GM18951 (cell line): ENCODE measurements around the gene CSNK1G2.
A peak's percentile ranks its signal among the peaks of the same experiment; 100 is the strongest.

ENCODE experiments used
- POLR2A ChIP-seq: IDR thresholded peaks from 4 replicates; pipeline ENCODE4 v1.6.1; 2011; ENCODE audit warnings: mild to moderate bottlenecking; ENCODE audit not compliant: insufficient read length, insufficient read depth; ENCODE audit errors: extremely low read depth
- in situ Hi-C: fragments of 300-500 bp; cut with MboI; formaldehyde crosslinking; loops from one replicate; pipeline ENCODE4 v1.12.0; 2022; ENCODE audit warnings: low sequenced_read_pairs, mixed read lengths, inconsistent platforms; ENCODE audit not compliant: unreplicated experiment

Gene CSNK1G2

DNA sequence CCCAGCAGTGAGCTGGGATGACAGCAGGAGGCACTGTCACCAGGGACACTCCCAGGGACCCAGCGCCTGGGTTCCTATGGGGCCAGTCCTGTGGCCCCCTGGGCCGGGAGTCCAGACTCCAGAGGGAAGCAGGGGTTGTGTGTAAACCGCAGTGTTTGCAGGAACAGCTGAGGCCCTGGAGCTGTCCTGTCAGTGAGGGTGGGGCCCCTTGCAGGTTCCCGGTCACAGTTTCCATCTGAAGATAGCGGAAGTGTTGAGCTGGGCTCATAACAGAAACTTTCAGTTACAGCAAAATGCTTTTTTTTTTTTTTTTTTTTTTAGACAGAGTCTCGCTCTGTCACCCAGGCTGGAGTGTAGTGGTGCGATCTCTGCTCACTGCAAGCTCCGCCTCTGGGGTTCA lies 17.7 kb upstream of the CSNK1G2 start:
- no peak for TF ChIP-seq POLR2A
- in situ Hi-C loops, result no loop called here

DNA sequence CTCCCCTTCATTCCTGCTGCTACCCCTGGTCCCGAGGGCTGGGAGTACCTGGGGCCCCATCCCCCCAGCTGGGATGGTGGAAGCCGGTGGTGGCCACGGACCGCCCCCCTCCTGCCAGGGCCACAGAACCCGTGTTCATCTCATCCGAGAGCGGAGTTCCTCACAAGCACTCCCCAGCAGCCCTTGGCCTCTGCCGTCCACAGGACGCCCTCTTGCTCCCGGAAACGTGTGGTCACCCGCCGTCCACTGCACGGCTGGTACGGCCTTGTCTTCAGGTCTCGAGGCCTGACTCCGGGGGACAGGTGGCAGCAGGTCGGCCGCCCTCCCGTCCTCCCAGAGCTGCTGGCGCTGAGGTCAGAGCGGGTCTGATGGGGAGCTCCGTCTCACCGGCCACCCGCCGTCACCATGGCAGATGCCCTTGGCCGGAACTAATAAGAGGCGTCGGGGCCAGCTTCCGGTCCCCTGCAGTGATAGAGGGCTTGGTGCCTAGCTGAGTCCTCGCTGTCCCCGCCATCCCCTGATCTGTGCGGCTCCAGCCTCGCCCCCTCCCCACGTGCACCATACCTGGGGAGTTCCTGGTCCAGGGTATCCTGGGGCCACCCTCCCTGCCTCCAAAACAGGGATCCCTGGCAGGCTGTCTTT lies 16.5 kb upstream of the CSNK1G2 start:
- in situ Hi-C loops, result no loop called here
- no peak for TF ChIP-seq POLR2A

DNA sequence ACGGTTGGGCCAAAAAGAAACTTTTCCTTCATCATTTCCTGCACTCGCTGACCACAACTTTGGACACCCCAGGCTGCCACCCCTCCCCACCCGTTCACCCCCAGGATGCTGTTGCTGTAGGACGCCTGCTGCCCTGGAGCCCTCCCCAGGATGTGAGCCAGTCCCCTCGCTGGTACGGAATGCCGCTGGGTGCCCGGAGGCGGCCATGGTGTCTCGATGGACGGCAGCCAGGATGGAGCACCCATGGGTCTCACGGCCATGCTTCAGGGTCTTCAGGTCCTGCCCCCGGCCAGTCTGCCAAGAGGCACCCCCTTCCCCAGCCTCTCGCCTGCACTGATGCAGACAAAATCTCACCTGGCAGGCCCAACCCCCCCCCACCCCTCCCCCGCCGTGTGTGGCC lies 15.4 kb upstream of the CSNK1G2 start:
- no peak for TF ChIP-seq POLR2A
- in situ Hi-C loops, result no loop called here

DNA sequence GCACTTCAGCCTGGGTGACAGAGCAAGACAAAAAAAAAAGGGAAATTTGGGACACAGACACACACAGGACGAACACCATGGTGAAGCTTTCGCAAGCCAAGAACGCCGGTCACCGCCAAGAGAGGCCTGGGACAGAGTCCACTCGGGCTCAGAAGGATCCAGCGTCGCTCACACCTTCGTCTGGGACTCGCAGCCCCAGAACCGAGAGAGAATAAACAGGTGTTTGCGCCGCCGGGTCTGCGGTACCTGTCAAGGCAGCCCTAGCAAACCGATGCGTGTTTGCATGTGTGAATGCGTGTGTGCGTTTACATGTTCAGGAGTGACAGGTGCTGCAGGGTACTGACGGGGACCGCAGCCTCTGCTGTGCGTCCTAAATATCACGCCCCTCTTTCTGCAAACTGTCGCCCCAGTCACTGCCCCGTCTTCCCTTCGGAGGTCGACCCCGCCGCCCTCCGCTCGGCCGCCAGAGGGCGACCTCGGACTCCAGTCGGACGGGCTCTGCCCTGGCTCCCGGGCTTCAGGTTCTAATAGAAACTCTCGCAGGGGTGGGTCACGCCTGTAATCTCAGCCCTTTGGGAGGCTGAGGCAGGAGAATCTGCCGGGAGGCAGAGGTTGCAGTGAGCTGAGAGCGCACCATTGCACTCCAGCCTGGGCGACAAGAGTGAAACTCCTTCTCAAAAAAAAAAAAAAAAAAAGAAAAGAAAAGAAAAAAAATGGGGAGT lies 11.8 kb upstream of the CSNK1G2 start:
- in situ Hi-C loops, result no loop called here
- TF ChIP-seq POLR2A, result no peak

DNA sequence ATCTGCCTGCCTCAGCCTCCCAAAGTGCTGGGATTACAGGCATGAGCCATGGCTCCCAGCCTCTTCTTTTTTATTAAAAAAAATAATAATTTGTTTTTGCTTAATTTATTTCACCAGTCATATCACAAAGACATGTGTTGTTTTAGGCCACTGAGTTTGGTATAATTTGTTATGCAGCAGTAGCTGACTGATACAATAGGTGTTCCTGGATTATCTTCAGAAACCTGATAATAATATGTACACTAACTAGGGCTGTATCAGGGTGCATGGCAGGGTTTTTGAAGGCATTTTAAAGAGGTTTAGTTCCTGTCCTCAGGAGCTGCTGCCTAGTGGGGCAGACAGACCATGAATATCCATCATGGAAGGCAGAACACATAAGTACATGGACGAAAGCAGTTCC lies 9.5 kb upstream of the CSNK1G2 start:
- in situ Hi-C loops, result no loop called here
- no peak for TF ChIP-seq POLR2A

DNA sequence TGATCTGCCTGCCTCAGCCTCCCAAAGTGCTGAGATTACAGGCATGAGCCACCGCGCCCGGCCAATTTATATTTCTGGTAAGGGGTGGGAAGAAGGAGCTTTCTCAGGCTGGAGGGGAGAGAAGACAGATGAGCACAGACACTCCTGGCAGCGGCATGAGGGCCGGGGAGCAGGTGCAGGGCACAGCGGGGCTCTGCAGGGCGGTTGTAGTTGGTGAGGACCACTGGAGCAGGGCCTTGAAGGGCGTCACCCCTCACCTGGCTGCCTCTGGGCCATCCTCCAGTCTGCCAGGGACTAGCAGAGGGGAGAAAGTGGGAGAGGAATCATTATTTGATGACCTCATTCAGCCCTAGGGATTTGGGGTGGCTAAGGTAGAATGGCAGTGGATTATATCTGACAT lies 8.6 kb upstream of the CSNK1G2 start:
- no peak for TF ChIP-seq POLR2A
- in situ Hi-C loops, result no loop called here

DNA sequence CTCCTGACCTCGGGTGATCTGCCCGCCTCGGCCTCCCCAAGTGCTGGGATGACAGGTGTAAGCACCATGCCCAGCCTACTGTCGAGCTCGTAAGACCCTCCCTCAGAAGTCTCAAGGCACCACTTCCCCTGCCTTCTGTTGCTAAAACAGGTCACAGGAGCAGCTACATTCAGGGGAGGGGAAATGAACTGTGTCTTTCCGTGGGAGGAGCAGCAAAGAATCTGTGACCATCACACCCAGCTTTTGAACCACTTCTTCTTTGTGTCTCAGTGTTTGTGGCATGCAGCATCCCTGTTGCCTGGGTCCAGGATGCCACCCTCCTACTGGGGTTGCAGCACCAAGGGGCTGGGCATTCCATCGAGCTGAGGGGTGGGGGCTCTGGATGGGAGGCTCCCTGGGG lies 7.7 kb upstream of the CSNK1G2 start:
- in situ Hi-C loops, result no loop called here
- no peak for TF ChIP-seq POLR2A

DNA sequence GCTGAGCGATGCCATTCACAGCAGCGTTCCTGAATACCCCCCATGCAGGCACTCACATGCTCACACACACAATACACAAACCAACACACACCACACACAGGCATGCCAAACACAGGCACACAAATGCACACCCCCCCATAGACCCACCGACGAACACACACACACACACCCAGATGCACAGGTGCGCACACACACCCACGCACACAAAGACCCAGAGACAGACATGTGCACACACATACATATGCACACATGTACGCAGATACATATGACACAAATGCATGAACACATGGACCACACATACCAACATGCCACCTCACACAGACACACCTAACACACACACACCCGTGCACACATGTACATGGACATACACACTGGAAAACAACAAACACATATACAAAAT lies 7.0 kb upstream of the CSNK1G2 start:
- no peak for TF ChIP-seq POLR2A
- in situ Hi-C loops, result no loop called here

DNA sequence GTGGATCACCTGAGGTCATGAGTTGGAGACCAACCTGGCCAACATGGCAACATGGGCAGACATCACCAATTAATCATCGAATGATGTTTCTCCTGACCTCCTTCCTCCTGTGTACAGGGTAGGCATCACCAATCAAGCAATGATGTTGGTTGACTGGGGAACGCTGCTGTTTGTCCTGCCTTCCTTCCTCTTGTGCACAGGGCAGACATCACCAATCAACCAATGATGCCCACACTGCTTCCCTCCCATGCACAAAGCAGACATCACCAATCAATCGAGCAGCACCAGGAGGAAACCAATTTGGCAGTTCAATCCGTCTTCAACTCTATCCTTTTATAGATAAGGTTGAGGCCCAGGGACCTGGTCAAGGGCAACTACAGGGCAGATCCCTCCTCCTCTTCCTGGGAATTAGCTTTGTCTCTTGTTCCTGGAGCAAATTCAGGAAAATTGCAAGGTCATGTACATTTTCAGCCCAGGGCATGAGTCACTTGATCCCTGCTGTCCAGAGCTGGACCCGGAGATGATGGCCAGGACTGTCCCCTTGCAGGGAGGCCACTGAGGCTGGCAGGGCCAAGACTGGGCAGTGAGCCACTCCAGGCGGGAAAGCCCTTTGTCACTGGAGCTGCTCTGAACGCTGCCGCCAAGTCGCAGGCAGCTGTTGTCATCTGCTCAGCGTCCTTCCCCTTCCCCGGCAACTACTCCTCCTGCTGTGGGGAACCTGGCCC lies 5.3 kb upstream of the CSNK1G2 start:
- TF ChIP-seq POLR2A, result no peak
- in situ Hi-C loops, result no loop called here

DNA sequence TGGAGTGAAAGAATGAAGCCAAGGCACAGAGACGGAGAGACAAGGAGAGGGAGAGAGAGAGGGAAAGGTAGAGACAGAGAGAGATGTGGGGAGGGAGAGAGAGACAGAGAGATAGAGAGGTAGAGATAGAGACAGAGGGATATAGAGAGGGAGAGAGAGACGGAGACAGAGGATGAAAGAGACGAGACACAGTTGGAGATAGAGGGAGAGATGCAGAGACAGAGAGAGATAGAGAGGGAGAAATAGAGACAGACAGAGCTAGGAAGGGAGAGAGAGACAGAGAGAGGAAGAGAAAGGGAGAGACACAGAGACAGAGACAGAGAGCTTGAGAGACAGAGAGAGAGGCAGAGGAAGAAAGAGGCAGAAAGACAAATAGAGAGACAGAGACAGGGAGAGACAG lies 4.5 kb upstream of the CSNK1G2 start:
- in situ Hi-C loops, result no loop called here
- no peak for TF ChIP-seq POLR2A

DNA sequence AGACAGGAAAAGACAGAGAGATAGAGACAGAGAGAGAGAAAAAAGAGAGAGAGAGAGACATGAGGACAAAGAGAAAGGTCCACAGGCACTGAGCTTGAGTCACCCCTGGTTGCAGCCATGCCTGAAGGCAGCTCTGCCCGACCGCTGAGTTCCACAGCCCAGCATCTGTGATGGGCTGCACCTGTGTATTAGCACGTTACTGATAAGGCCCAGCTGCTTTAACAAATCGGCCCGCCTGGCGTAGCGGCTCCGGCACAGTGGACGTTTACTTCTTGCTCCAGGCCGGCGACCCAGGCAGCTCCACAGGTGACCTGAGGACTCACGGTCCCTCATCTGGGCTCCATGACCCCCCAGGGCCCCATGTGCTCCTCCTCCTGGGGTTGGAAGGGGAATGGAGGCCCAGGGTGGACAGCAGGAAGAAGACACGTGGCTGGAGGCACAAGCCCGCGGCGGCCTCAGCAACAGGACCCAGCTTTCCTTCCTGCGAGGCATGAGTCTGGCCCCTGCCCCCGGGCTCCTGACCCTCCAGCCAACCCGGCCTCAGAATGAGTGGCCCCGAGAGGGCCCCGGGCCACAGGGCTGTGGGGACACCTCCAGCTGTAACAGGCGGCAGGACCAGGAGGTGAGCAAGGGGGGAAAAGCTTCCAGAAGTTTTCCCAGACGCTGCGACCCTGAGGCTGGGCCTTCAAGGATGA lies 3.9 kb upstream of the CSNK1G2 start:
- in situ Hi-C loops, result no loop called here
- no peak for TF ChIP-seq POLR2A

DNA sequence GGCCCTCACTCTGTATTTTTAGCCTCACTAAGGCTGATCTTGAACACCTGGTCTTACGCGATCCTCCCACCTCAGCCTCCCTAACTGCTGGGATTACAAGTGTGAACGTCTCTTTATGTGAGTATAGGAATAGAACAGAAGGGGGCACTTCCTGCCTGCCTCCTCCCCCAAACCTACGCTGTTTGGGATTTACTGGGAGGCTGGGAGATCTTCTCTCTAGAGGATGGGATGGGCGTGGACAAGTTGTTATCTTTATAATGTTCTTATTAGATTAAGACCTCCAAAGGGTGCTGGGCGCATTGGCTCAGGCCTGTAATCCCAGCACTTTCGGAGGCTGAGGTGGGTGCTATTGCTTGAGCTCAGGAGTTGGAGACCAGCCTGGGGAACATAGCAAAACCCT lies 2.9 kb upstream of the CSNK1G2 start:
- no peak for TF ChIP-seq POLR2A
- in situ Hi-C loops, result no loop called here

DNA sequence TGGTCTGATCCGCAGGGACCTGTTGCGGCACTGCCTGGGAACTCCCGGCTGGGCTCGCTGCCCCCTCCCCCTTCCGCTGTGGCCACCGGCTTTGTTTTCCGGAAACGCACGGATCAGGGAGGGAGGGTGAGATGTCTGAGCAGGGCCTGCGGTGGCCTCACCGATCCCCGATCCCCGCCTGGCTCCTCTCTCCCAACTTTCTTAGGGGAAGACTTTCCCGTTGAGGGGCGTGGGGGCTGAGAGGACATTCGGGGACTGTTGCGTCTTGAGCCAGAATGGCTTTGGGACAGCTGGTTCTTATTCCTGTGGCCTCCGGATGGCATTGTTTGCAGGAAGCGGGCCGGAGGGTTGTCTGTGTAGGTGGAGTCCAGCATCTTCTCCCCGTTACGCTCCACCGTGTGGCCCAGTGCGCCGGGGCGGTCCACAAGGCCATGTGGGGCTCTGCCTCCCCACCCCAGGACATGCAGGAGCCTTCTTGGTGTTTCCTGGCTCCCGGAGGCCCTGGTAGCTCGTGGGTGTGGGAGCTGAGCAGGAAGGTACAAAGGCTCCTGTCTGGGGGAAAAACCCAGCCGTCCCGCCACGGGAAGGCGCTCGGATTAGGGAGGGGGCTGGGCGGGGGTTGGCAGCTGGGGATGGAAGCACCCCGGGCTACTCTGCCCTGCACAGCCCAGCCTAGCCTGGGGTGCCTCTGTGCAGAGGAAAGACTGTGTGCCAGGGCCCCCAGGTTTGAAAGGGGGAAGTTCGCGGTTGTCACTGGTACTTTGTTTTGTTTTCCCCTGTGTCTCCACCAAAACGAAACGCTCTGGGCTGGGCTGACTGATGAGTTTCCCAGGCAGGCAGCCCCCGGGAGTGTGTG lies 1.3 kb downstream of the CSNK1G2 start:
- in situ Hi-C loops, result no loop called here
- TF ChIP-seq POLR2A, result peak; percentile 48

DNA sequence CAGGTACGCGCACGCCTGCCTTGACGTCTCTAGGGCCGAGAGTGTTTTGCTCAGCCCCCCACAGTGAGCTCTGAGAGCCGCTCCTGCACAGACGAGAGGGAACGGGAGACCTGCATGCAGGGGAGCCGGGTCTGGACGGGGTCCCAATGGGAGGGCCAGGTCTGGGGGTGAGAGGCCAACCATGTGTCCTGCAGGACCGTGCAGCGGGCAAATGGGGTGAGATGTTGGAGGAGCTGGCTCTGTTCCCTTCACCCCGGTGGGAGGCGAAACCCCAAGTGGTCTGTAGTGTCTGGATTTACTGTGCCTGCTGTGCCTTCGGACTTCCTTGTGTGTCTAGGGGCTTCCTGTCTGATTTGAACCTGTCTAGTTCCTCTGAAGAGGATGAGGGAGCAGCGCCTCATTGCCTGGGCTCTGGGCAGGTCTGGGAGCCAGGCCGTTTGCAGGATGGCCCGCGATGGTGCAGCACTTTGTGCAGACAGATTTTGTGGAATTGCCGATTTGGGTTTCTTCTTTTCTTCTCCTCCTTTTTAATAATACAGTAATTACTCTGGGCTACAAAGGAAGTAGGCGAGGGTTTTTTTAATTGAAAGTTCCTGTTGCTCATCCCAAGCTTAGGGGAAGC lies 2.1 kb downstream of the CSNK1G2 start:
- no peak for TF ChIP-seq POLR2A
- in situ Hi-C loops, result no loop called here
